Activated T-helper 9 cell treated with anti-CD3 and anti-CD28 coated beads, Interleukin-2, amount 50 U/mL, for 16 hours (primary cell): ENCODE results near the gene BHMT.

Experiments used
- DNase-seq: peaks from one replicate; pipeline ENCODE4 v3.0.0-alpha.2; 2020; ENCODE audit warnings: low read depth

The BHMT gene

GRCh38 chr5:79111387-79111959 is at the start of gene BHMT:
BHMT (plus strand) TSS chr5:79111809; CDS start chr5:79111886, 77 bp downstream.
- no peak for DNase-seq

GRCh38 chr5:79062436-79062835 is 49.2 kb upstream of the BHMT start:
- DNase-seq: no peak

GRCh38 chr5:79069488-79070349 is 41.9 kb upstream of the BHMT start, which contains the start of the genes BHMT2 and DMGDH:
BHMT2 (plus strand) TSS chr5:79069767; CDS start chr5:79069783, 16 bp downstream.
DMGDH (minus strand) TSS chr5:79069674; CDS start chr5:79069620, 54 bp downstream.
- DNase-seq: no peak

GRCh38 chr5:79070350-79070667 is 41.3 kb upstream of the BHMT start:
- DNase-seq: no peak

GRCh38 chr5:79074641-79075040 is 37.0 kb upstream of the BHMT start:
- no peak for DNase-seq

- no peak for DNase-seq
These were observed 35.8 kb upstream of the BHMT start for GRCh38 chr5:79075646-79076426.

- DNase-seq: no peak
These were observed 34.8 kb upstream of the BHMT start for GRCh38 chr5:79076819-79077218.

GRCh38 chr5:79077680-79078365 is 33.8 kb upstream of the BHMT start:
- DNase-seq: no peak

- no peak for DNase-seq
These were observed 30.8 kb upstream of the BHMT start for GRCh38 chr5:79080804-79081203.

GRCh38 chr5:79081779-79082178 is 29.8 kb upstream of the BHMT start:
- no peak for DNase-seq

- no peak for DNase-seq
These were observed 25.5 kb upstream of the BHMT start for GRCh38 chr5:79086116-79086515.

- DNase-seq: no peak
These were observed 23.1 kb upstream of the BHMT start for GRCh38 chr5:79088507-79088906.

- no peak for DNase-seq
These were observed 20.5 kb upstream of the BHMT start for GRCh38 chr5:79091064-79091463.

GRCh38 chr5:79093762-79094161 is 17.8 kb upstream of the BHMT start:
- DNase-seq: no peak

- DNase-seq: no peak
These were observed 5.7 kb upstream of the BHMT start for GRCh38 chr5:79105868-79106267.

- DNase-seq: no peak
These were observed 4.4 kb upstream of the BHMT start for GRCh38 chr5:79107020-79107796.

- DNase-seq: no peak
These were observed 3.5 kb upstream of the BHMT start for GRCh38 chr5:79108086-79108485.

- DNase-seq: no peak
These were observed 2.8 kb upstream of the BHMT start for GRCh38 chr5:79108792-79109191.

- DNase-seq: no peak
These were observed 1.8 kb upstream of the BHMT start for GRCh38 chr5:79109527-79110492.
